Breast epithelium (tissue), 4 donors: Measurements from ENCODE around the gene SFMBT1. TPM values are rescaled to one million over a fixed set of nuclear protein-coding genes. Genes with fewer than 3 reads are reported as not detected.

ENCODE experiments used
- DNase-seq, 2 donors: peaks; one replicate each; pipeline ENCODE4 v3.0.0-alpha.2; 2019; ENCODE audit warnings: low spot score in 2 of 2
- H3K27ac ChIP-seq, 2 donors: fragments of 200-600 bp; sonication (generic) in 1 of 2; one replicate each; pipeline ENCODE4 v1.5.1; 2016 to 2019; ENCODE audit warnings: mild to moderate bottlenecking in 1 of 2
- H3K27me3 ChIP-seq, 2 donors: fragments of 200-600 bp; sonication (generic) in 1 of 2; one replicate each; pipeline versions ENCODE4 v1.5.1 to v1.6.0; 2017 to 2019; ENCODE audit warnings: control low read depth in 1 of 2, mild to moderate bottlenecking in 1 of 2
- H3K36me3 ChIP-seq: fragments of 200-600 bp; one replicate; pipeline ENCODE4 v1.5.1; 2019
- H3K4me1 ChIP-seq, 2 donors: fragments of 200-600 bp; sonication (generic); one replicate each; pipeline ENCODE4 v1.5.1; 2016 to 2019; ENCODE audit warnings: control low read depth in 1 of 2
- H3K4me3 ChIP-seq, 3 donors: fragments of 200-600 bp; sonication (generic); 1 replicate in 2 of 3; 2 replicates in 1 of 3; pipeline ENCODE4 v1.5.1; 2016 to 2019; ENCODE audit warnings: mild to moderate bottlenecking in 3 of 3, moderate library complexity in 2 of 3
- H3K9me3 ChIP-seq, 2 donors: fragments of 200-600 bp; sonication (generic) in 1 of 2; one replicate each; pipeline ENCODE4 v1.5.1; 2016 to 2019; ENCODE audit warnings: control low read depth in 1 of 2
- CTCF ChIP-seq, 3 donors: fragments of 450-650 bp; IDR thresholded peaks; one replicate each; pipeline ENCODE4 v1.5.1; 2016 to 2017; ENCODE audit warnings: antibody characterized with exemption in 3 of 3, mild to moderate bottlenecking in 3 of 3, moderate library complexity in 3 of 3
- POLR2A ChIP-seq: fragments of 450-650 bp; IDR thresholded peaks from one replicate; pipeline ENCODE4 v1.6.1; 2016; ENCODE audit warnings: antibody characterized with exemption, mild to moderate bottlenecking, moderate library complexity
- POLR2AphosphoS5 ChIP-seq, 3 donors: sonication (generic); formaldehyde crosslinking; IDR thresholded peaks; one replicate each; pipeline ENCODE4 v1.6.1; 2017; ENCODE audit warnings: antibody characterized with exemption in 3 of 3
- intact Hi-C: fragments of 100-400 bp; cut with DNase I; formaldehyde crosslinking; loops from one replicate; pipeline ENCODE4 v1.15.1; 2023; ENCODE audit warnings: low total_unique reads
- total RNA-seq, 3 donors: library from RNA; depleted of rRNA; stranded (reverse); fragments of >200 nt; gene quantifications; one replicate each; pipeline ENCODE4 v1.1.0, GENCODE V29; 2016

Gene SFMBT1
- total RNA-seq, 3 donors from 2014 or later, result 17.9 to 35.1 (median 30.2) TPM

- H3K27me3 ChIP-seq, result no peaks in the 10 kb centered on the region
- no peak for DNase-seq
- no peaks in the 10 kb centered on the region for H3K36me3 ChIP-seq
- intact Hi-C loops, result no loop called here
- no peaks in the 10 kb centered on the region for H3K9me3 ChIP-seq
- TF ChIP-seq CTCF (IDR thresholded peaks at IDR 0.05), result no peak
- no peak for TF ChIP-seq POLR2AphosphoS5 (IDR thresholded peaks at IDR 0.05)
- TF ChIP-seq POLR2A, result no peak
- no peaks in the 10 kb centered on the region for H3K4me1 ChIP-seq
- no peak overlapping the region for H3K27ac ChIP-seq
- no peak overlapping the region for H3K4me3 ChIP-seq
Observed at GRCh38 chr3:52904552-52904951, 141.3 kb downstream of the SFMBT1 start.

GRCh38 chr3:52904000-52904399 is 141.9 kb downstream of the SFMBT1 start:
- intact Hi-C loops, result no loop called here
- no peaks in the 10 kb centered on the region for H3K36me3 ChIP-seq
- TF ChIP-seq POLR2A (no peak), CTCF (IDR thresholded peaks at IDR 0.05) (no peak), POLR2AphosphoS5 (IDR thresholded peaks at IDR 0.05) (no peak)

GRCh38 chr3:52897130-52898122 is 148.4 kb downstream of the SFMBT1 start, which contains the start of gene STIMATE:
Gene STIMATE, minus strand, starts transcription at chr3:52897548. Its CDS starts 98 bp downstream, at chr3:52897450.
- DNase-seq, result peak; percentile 72 to 85
- Histone ChIP-seq H3K4me3 (peak within 1 kb of the TSS; percentile 67 to 99 (median 77)), H3K4me1 (no peaks in the 10 kb centered on the region), H3K27me3 (no peaks in the 10 kb centered on the region), H3K9me3 (no peaks in the 10 kb centered on the region), H3K27ac (peak within 1 kb of the TSS; percentile 71 to 73), H3K36me3 (no peaks in the 10 kb centered on the region)
- intact Hi-C loops, result no loop called here
- TF ChIP-seq CTCF (IDR thresholded peaks at IDR 0.05) (no peak), POLR2AphosphoS5 (IDR thresholded peaks at IDR 0.05) (peak in 1 of 3 donors; percentile 32), POLR2A (no peak)

More at GRCh38 chr3:52904000-52904399, 141.9 kb downstream of the SFMBT1 start:
- no peak overlapping the region for H3K27ac ChIP-seq
- H3K4me1 ChIP-seq, result no peaks in the 10 kb centered on the region
- H3K4me3 ChIP-seq, result no peak overlapping the region
- H3K9me3 ChIP-seq, result no peaks in the 10 kb centered on the region
- no peak for DNase-seq
- H3K27me3 ChIP-seq, result no peaks in the 10 kb centered on the region

- H3K9me3 ChIP-seq, result no peaks in the 10 kb centered on the region
- no peaks in the 10 kb centered on the region for H3K27me3 ChIP-seq
- no peaks in the 10 kb centered on the region for H3K36me3 ChIP-seq
- peak overlapping the region; percentile 67 to 99 (median 77) for H3K4me3 ChIP-seq
- TF ChIP-seq POLR2AphosphoS5 (IDR thresholded peaks at IDR 0.05), result no peak
- TF ChIP-seq POLR2A, result no peak
- no peak for TF ChIP-seq CTCF (IDR thresholded peaks at IDR 0.05)
- intact Hi-C loops, result no loop called here
- H3K4me1 ChIP-seq, result peaks cover 0 to 6% of the 10 kb centered on the region in 2 donors
- no peak for DNase-seq
- H3K27ac ChIP-seq, result peak overlapping the region; percentile 71 to 73
Observed at GRCh38 chr3:52896613-52897012, 149.3 kb downstream of the SFMBT1 start.

GRCh38 chr3:52896151-52896550 is 149.7 kb downstream of the SFMBT1 start:
- Histone ChIP-seq H3K27ac (no peak overlapping the region), H3K4me1 (peaks cover 0 to 6% of the 10 kb centered on the region in 2 donors), H3K27me3 (no peaks in the 10 kb centered on the region), H3K36me3 (no peaks in the 10 kb centered on the region), H3K4me3 (peak overlapping the region; percentile 67 to 99 (median 77)), H3K9me3 (no peaks in the 10 kb centered on the region)
- DNase-seq, result no peak
- TF ChIP-seq CTCF (IDR thresholded peaks at IDR 0.05) (no peak), POLR2A (no peak), POLR2AphosphoS5 (IDR thresholded peaks at IDR 0.05) (no peak)
- intact Hi-C loops, result no loop called here
